Endothelial cell (in vitro differentiated cells): ENCODE data around the gene RUSF1. TPM values are rescaled to one million over a fixed set of nuclear protein-coding genes. Genes with fewer than 3 reads are reported as not detected.
"Not testable (repeated sequence)": the region's sequence is repeated elsewhere in the genome, so short reads cannot be mapped to it uniquely, and the experiment has no call there.

Experiments
- DNase-seq: peaks from one replicate; pipeline ENCODE4 v3.0.0; 2021; ENCODE audit warnings: low spot score
- H3K27ac Mint-ChIP-seq: one replicate; pipeline ENCODE4 v1.8.0; 2021; ENCODE audit warnings: mixed read lengths, inconsistent platforms; ENCODE audit not compliant: unreplicated experiment
- H3K27me3 Mint-ChIP-seq: one replicate; pipeline ENCODE4 v1.8.0; 2021; ENCODE audit warnings: mild to moderate bottlenecking, moderate library complexity, mixed read lengths, inconsistent platforms; ENCODE audit not compliant: unreplicated experiment
- H3K36me3 Mint-ChIP-seq: one replicate; pipeline ENCODE4 v1.8.0; 2021; ENCODE audit warnings: mild to moderate bottlenecking, low read depth, mixed read lengths, inconsistent platforms; ENCODE audit not compliant: unreplicated experiment
- H3K4me1 Mint-ChIP-seq: one replicate; pipeline ENCODE4 v1.8.0; 2021; ENCODE audit warnings: mild to moderate bottlenecking, mixed read lengths, inconsistent platforms; ENCODE audit not compliant: unreplicated experiment
- H3K4me3 Mint-ChIP-seq: one replicate; pipeline ENCODE4 v1.8.0; 2021; ENCODE audit warnings: mild to moderate bottlenecking, mixed read lengths, inconsistent platforms; ENCODE audit not compliant: unreplicated experiment
- H3K9me3 Mint-ChIP-seq: one replicate; pipeline ENCODE4 v1.8.0; 2021; ENCODE audit warnings: mixed read lengths, inconsistent platforms; ENCODE audit not compliant: unreplicated experiment
- CTCF ChIP-seq: fragments of 200-600 bp; sonication (generic); IDR thresholded peaks from one replicate; pipeline ENCODE4 v1.5.0; 2021; ENCODE audit warnings: antibody characterized with exemption; ENCODE audit not compliant: unreplicated experiment
- total RNA-seq: library from RNA; stranded (reverse); fragmentation: NEBNext Ultra II Directional; extraction: Animal tissue kit (Norgen Biotek cat#: 25700); gene quantifications from one replicate; pipeline ENCODE4 v1.2.1, GENCODE V29; 2021; ENCODE audit not compliant: unreplicated experiment

Gene RUSF1
- total RNA-seq, 1 donor from 2014 or later = 54.2 TPM

GRCh38 chr16:31453255-31454204, 54.7 kb downstream of the RUSF1 start:
- peaks cover 27% of the 10 kb centered on the region for H3K4me1 Mint-ChIP-seq
- H3K4me3 Mint-ChIP-seq = no peak overlapping the region
- no peak for DNase-seq

GRCh38 chr16:31452631-31453106, 55.5 kb downstream of the RUSF1 start:
- no peak overlapping the region for H3K27ac Mint-ChIP-seq
- DNase-seq = no peak
- H3K36me3 Mint-ChIP-seq = no peaks in the 10 kb centered on the region
- peaks cover 7% of the 10 kb centered on the region for H3K27me3 Mint-ChIP-seq
- H3K4me3 Mint-ChIP-seq = no peak overlapping the region
- peaks cover 27% of the 10 kb centered on the region for H3K4me1 Mint-ChIP-seq
- H3K9me3 Mint-ChIP-seq = no peaks in the 10 kb centered on the region
- TF ChIP-seq CTCF = no peak

More at GRCh38 chr16:31453255-31454204, 54.7 kb downstream of the RUSF1 start:
- Mint-ChIP-seq H3K27me3 (peaks cover 10% of the 10 kb centered on the region), H3K9me3 (no peaks in the 10 kb centered on the region), H3K27ac (no peak overlapping the region), H3K36me3 (no peaks in the 10 kb centered on the region)
- no peak for TF ChIP-seq CTCF

GRCh38 chr16:31451681-31452351, 56.4 kb downstream of the RUSF1 start:
- DNase-seq = peak; percentile 59
- no peak overlapping the region for H3K4me3 Mint-ChIP-seq
- TF ChIP-seq CTCF = peak; percentile 43
- H3K4me1 Mint-ChIP-seq = peaks cover 25% of the 10 kb centered on the region
- no peaks in the 10 kb centered on the region for H3K36me3 Mint-ChIP-seq
- no peak overlapping the region for H3K27ac Mint-ChIP-seq
- peaks cover 7% of the 10 kb centered on the region for H3K27me3 Mint-ChIP-seq
- no peaks in the 10 kb centered on the region for H3K9me3 Mint-ChIP-seq

GRCh38 chr16:31451201-31451600, 57.0 kb downstream of the RUSF1 start:
- DNase-seq = no peak
- no peaks in the 10 kb centered on the region for H3K36me3 Mint-ChIP-seq
- no peaks in the 10 kb centered on the region for H3K9me3 Mint-ChIP-seq
- no peak overlapping the region for H3K27ac Mint-ChIP-seq
- peaks cover 23% of the 10 kb centered on the region for H3K4me1 Mint-ChIP-seq
- H3K27me3 Mint-ChIP-seq = peaks cover 7% of the 10 kb centered on the region
- no peak for TF ChIP-seq CTCF
- H3K4me3 Mint-ChIP-seq = no peak overlapping the region

- H3K4me1 Mint-ChIP-seq, H3K4me3 Mint-ChIP-seq, H3K27ac Mint-ChIP-seq, H3K36me3 Mint-ChIP-seq, H3K9me3 Mint-ChIP-seq, DNase-seq, H3K27me3 Mint-ChIP-seq: not testable (repeated sequence)
These were observed 62.3 kb downstream of the RUSF1 start for GRCh38 chr16:31445931-31446330.
